Kidney (tissue), 14 donors: ENCODE results near the gene SURF1. TPM values are rescaled to one million over a fixed set of nuclear protein-coding genes. Genes with fewer than 3 reads are reported as not detected.

Source experiments
- DNase-seq, 5 donors: peaks; one replicate each; pipeline ENCODE4 v3.0.0-alpha.2; 2013 to 2020
- FAIRE-seq: peaks from 2 replicates; lab custom pipeline; 2012; peaks lifted over from hg19 to GRCh38; lab: Jason Lieb, UNC
- H3K27ac ChIP-seq, 2 donors: one replicate each; pipeline ENCODE4 v1.7.0; 2013; ENCODE audit warnings: low read depth in 2 of 2, low read length in 2 of 2, inconsistent platforms in 1 of 2
- H3K27me3 ChIP-seq: one replicate; pipeline ENCODE4 v1.7.1; 2013; ENCODE audit warnings: low read length, inconsistent platforms; ENCODE audit not compliant: control insufficient read depth, insufficient read depth
- H3K36me3 ChIP-seq, 3 donors: one replicate each; pipeline versions ENCODE4 v1.7.0 to v1.7.1; 2013; ENCODE audit warnings: low read length in 3 of 3, control low read depth in 1 of 3, inconsistent platforms in 1 of 3; ENCODE audit not compliant: insufficient read depth in 3 of 3, control insufficient read depth in 2 of 3
- H3K4me1 ChIP-seq, 3 donors: one replicate each; pipeline versions ENCODE4 v1.7.0 to v1.7.1; 2013; ENCODE audit warnings: low read length in 3 of 3, inconsistent platforms in 1 of 3, low read depth in 1 of 3; ENCODE audit not compliant: control insufficient read depth in 2 of 3, insufficient read depth in 2 of 3
- H3K4me3 ChIP-seq, 3 donors: one replicate each; pipeline versions ENCODE4 v1.7.0 to v1.8.1; 2013; ENCODE audit warnings: low read length in 3 of 3, control low read depth in 1 of 3, inconsistent platforms in 1 of 3
- H3K9ac ChIP-seq, 3 donors: one replicate each; pipeline versions ENCODE4 v1.7.0 to v1.7.1; 2013; ENCODE audit warnings: low read length in 3 of 3, control low read depth in 1 of 3, inconsistent platforms in 1 of 3
- H3K9me3 ChIP-seq, 3 donors: one replicate each; pipeline versions ENCODE4 v1.7.0 to v1.7.1; 2013; ENCODE audit warnings: low read length in 3 of 3, control low read depth in 1 of 3, inconsistent platforms in 1 of 3; ENCODE audit not compliant: control insufficient read depth in 2 of 3, insufficient read depth in 1 of 3
- intact Hi-C: fragments of 100-400 bp; cut with DNase I; formaldehyde crosslinking; loops from one replicate; pipeline ENCODE4 v1.11.1; 2022
- polyA plus RNA-seq: library from polyadenylated mRNA; stranded (reverse); fragments of 350-450 nt; fragmentation: Illumina TruSeq; extraction: RNeasy Lipid Tissue Mini Kit (QIAGEN cat#74804); gene quantifications from one replicate; pipeline ENCODE4 v1.2.3, GENCODE V29; 2014; ENCODE audit warnings: low read depth, low replicate concordance; ENCODE audit not compliant: insufficient read depth
- total RNA-seq: library from RNA; stranded (reverse); fragmentation: NEBNext Ultra II Directional; extraction: Animal tissue kit (Norgen Biotek cat#: 25700); gene quantifications from one replicate; pipeline ENCODE4 v1.2.1, GENCODE V29; 2021
- TF ChIP-seq, protein P1 (sequence below): IDR thresholded peaks from 3 replicates; pipeline ENCODE4 v1.5.1; 2012; ENCODE audit warnings: mild to moderate bottlenecking, moderate library complexity, borderline replicate concordance; ENCODE audit not compliant: insufficient read depth; ENCODE audit errors: extremely low read depth
- donor health status: control.
- donor health status: control.
- donor health status: control.
- donor health status: control.
- donor health status: control.
- donor health status: DM: yes; HTN: yes; CAD: no.
- donor health status: Normal renal cell carcinoma (clear cell type).

Gene SURF1
- total and polyA plus RNA-seq, 2 donors from 2014 or later, result 45.0 to 165 TPM

DNA sequence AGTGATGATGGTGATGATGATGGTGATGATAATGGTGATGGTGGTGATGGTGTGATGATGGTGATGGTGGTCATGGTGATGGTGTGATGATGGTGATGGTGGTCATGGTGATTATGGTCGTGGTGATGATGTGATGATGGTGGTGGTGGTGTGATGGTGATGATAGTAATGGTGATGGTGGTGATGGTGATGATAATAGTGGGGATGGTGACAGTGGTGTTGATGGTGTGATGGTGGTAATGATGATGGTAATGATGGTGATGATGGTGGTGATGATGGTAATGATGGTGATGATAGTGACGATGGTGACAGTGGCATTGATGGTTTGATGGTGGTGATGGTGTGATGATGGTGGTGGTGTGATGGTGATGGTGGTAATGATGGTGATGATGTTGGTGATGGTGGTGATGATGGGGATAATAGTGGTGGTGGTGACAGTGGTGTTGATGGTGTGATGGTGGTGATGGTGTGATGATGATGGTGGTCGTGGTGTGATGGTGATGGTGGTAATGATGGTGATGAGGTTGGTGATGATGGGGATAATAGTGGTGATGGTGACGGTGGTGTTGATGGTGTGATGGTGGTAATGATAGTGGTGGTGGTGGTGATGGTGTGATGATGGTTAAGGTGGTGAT lies 26.3 kb upstream of the SURF1 start:
- Histone ChIP-seq H3K4me3 (no peak overlapping the region), H3K4me1 (no peaks in the 10 kb centered on the region), H3K36me3 (peaks cover 0 to 3% (median 0%) of the 10 kb centered on the region in 3 donors), H3K27ac (no peak overlapping the region), H3K27me3 (no peaks in the 10 kb centered on the region), H3K9ac (no peak overlapping the region), H3K9me3 (peaks cover 0 to 4% (median 3%) of the 10 kb centered on the region in 3 donors)
- DNase-seq (no peak), FAIRE-seq (no peak)
- intact Hi-C loops, result no loop called here
- TF ChIP-seq, protein P1, sequence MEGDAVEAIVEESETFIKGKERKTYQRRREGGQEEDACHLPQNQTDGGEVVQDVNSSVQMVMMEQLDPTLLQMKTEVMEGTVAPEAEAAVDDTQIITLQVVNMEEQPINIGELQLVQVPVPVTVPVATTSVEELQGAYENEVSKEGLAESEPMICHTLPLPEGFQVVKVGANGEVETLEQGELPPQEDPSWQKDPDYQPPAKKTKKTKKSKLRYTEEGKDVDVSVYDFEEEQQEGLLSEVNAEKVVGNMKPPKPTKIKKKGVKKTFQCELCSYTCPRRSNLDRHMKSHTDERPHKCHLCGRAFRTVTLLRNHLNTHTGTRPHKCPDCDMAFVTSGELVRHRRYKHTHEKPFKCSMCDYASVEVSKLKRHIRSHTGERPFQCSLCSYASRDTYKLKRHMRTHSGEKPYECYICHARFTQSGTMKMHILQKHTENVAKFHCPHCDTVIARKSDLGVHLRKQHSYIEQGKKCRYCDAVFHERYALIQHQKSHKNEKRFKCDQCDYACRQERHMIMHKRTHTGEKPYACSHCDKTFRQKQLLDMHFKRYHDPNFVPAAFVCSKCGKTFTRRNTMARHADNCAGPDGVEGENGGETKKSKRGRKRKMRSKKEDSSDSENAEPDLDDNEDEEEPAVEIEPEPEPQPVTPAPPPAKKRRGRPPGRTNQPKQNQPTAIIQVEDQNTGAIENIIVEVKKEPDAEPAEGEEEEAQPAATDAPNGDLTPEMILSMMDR, result no peak

DNA sequence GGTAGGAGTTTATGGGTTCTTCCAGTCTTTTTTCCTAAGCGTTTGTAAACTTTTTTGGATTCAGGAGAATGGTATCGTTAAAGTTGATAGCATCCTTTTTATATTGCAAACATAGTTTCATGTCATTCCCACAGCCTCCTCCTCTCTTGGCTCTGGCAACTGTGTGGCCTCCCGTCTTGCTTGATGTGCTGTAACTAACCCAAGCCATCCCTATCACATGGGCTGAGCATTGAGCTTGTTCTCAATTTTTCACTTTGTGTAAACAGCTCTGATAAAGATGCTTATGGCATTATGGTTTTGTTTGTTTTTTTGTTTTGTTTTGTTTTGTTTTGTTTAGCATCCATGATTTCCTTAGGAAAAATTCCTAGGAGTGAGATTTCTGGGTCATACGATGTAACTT lies 24.4 kb upstream of the SURF1 start:
- H3K27ac ChIP-seq, result no peak overlapping the region
- no peak overlapping the region for H3K4me3 ChIP-seq
- no peaks in the 10 kb centered on the region for H3K27me3 ChIP-seq
- TF ChIP-seq, protein P1, result no peak
- peaks cover 0 to 3% (median 0%) of the 10 kb centered on the region in 3 donors for H3K36me3 ChIP-seq
- no peak for DNase-seq
- peaks cover 0 to 4% (median 3%) of the 10 kb centered on the region in 3 donors for H3K9me3 ChIP-seq
- no peak overlapping the region for H3K9ac ChIP-seq
- intact Hi-C loops, result no loop called here
- no peaks in the 10 kb centered on the region for H3K4me1 ChIP-seq
- FAIRE-seq, result no peak

DNA sequence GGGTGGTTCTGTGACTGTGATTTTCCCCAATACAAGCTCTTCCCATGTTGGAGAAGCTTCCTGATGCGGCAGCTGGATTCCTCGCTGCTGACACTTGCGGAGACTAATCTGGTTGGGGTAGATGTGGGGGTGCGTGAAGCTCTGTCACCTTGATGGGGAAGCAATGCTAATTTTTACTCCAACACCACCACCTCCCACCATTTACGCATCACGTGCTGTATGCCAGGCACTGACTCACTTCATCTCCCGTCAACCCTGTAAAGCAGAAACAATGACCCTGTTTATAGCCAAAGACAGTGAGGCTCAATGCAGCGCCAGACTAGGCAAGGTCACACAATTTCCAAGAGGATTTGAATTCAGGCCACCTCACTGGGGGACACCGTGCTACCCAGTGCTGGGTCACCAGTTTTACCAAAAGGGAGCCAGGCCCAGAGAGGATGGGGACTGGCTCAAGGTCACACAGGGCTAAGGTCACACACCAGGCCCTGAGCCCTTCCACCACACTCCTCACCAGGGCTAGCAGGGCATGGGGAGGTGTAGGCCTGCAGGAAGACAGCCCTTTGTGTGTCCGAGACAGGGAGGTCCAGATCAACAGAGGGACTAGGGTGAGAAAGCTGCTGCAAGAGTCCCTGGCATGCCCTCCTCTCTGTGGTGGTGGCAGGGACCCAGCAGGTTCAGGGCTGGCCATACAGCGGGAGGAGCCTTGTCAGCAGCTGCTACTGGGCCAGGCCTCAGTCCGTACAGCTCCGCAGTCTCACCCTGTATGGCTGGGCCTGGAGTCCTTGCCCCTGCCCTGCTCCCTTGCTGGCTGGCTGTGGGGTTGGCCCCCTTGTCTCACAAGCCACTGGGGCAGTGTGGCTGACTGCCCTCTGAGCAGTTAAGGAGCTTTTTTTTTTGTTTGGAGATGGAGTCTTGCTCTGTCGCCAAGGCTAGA lies 23.1 kb upstream of the SURF1 start:
- intact Hi-C loops, result no loop called here
- no peak for FAIRE-seq
- Histone ChIP-seq H3K9ac (no peak overlapping the region), H3K36me3 (peaks cover 0 to 3% (median 0%) of the 10 kb centered on the region in 3 donors), H3K4me3 (no peak overlapping the region), H3K27ac (no peak overlapping the region), H3K4me1 (no peaks in the 10 kb centered on the region), H3K27me3 (no peaks in the 10 kb centered on the region), H3K9me3 (peaks cover 0 to 4% (median 3%) of the 10 kb centered on the region in 3 donors)
- no peak for DNase-seq
- TF ChIP-seq, protein P1, result no peak
